Liver (tissue), 9 donors: Measurements from ENCODE around the gene ATP4A. TPM values are rescaled to one million over a fixed set of nuclear protein-coding genes. Genes with fewer than 3 reads are reported as not detected.
A peak's percentile ranks its signal among the peaks of the same experiment; 100 is the strongest.

Experiments used
- DNase-seq: peaks from one replicate; pipeline ENCODE4 v3.0.0-alpha.2; 2017; ENCODE audit warnings: low spot score
- H3K27ac ChIP-seq, 2 donors: one replicate each; pipeline ENCODE4 v1.7.0; 2013; ENCODE audit warnings: inconsistent platforms in 2 of 2, low read length in 2 of 2, control low read depth in 1 of 2, low read depth in 1 of 2, mild to moderate bottlenecking in 1 of 2
- H3K27me3 ChIP-seq, 4 donors: one replicate each; pipeline versions ENCODE4 v1.6.1 to v1.7.0; 2013; ENCODE audit warnings: low read length in 3 of 4, inconsistent platforms in 1 of 4, mild to moderate bottlenecking in 1 of 4, moderate library complexity in 1 of 4; ENCODE audit not compliant: control insufficient read depth in 4 of 4, insufficient read depth in 4 of 4
- H3K36me3 ChIP-seq, 4 donors: one replicate each; pipeline versions ENCODE4 v1.6.1 to v1.7.0; 2013; ENCODE audit warnings: low read length in 3 of 4, mild to moderate bottlenecking in 3 of 4, low read depth in 1 of 4, moderate library complexity in 1 of 4; ENCODE audit not compliant: control insufficient read depth in 4 of 4, insufficient read depth in 3 of 4
- H3K4me1 ChIP-seq, 4 donors: one replicate each; pipeline versions ENCODE4 v1.6.1 to v1.7.0; 2013; ENCODE audit warnings: low read length in 3 of 4, mild to moderate bottlenecking in 3 of 4, moderate library complexity in 1 of 4; ENCODE audit not compliant: control insufficient read depth in 4 of 4, insufficient read depth in 4 of 4
- H3K4me3 ChIP-seq, 3 donors: one replicate each; pipeline versions ENCODE4 v1.6.1 to v1.7.0; 2013; ENCODE audit warnings: low read length in 3 of 3, control low read depth in 1 of 3, low read depth in 1 of 3, mild to moderate bottlenecking in 1 of 3
- H3K9ac ChIP-seq, 2 donors: one replicate each; pipeline ENCODE4 v1.7.0; 2013; ENCODE audit warnings: low read length in 2 of 2, mild to moderate bottlenecking in 2 of 2, moderate library complexity in 2 of 2, control low read depth in 1 of 2, low read depth in 1 of 2
- H3K9me3 ChIP-seq, 4 donors: one replicate each; pipeline versions ENCODE4 v1.6.1 to v1.7.0; 2013; ENCODE audit warnings: low read length in 3 of 4; ENCODE audit not compliant: control insufficient read depth in 4 of 4
- ATF3 ChIP-seq: IDR thresholded peaks from 2 replicates; pipeline ENCODE4 v1.6.1; 2016; ENCODE audit warnings: antibody characterized with exemption
- EGR1 ChIP-seq, 2 donors: IDR thresholded peaks; 2 replicates each; pipeline ENCODE4 v1.6.1; 2016 to 2018; ENCODE audit warnings: antibody characterized with exemption in 2 of 2, low read depth in 2 of 2
- FOXA1 ChIP-seq: IDR thresholded peaks from 2 replicates; pipeline ENCODE4 v1.6.1; 2016; ENCODE audit warnings: antibody characterized with exemption
- FOXA2 ChIP-seq: IDR thresholded peaks from 2 replicates; pipeline ENCODE4 v1.6.1; 2016; ENCODE audit warnings: antibody characterized with exemption
- GABPA ChIP-seq, 2 donors: IDR thresholded peaks in 1 of 2; conservative IDR thresholded peaks in 1 of 2; 2 replicates each; pipeline ENCODE4 v1.6.1; 2016; ENCODE audit warnings: antibody characterized with exemption in 2 of 2, mild to moderate bottlenecking in 1 of 2, moderate library complexity in 1 of 2
- HNF4A ChIP-seq, 2 donors: conservative IDR thresholded peaks; 2 replicates each; pipeline ENCODE4 v1.6.1; 2016; ENCODE audit warnings: antibody characterized with exemption in 2 of 2, mild to moderate bottlenecking in 2 of 2
- JUND ChIP-seq, 2 donors: IDR thresholded peaks; 2 replicates each; pipeline ENCODE4 v1.6.1; 2016; ENCODE audit warnings: antibody characterized with exemption in 2 of 2
- NR2F2 ChIP-seq: IDR thresholded peaks from 2 replicates; pipeline ENCODE4 v1.6.1; 2016; ENCODE audit warnings: antibody characterized with exemption
- RAD21 ChIP-seq, 2 donors: IDR thresholded peaks; 2 replicates each; pipeline ENCODE4 v1.6.1; 2016; ENCODE audit warnings: antibody characterized with exemption in 2 of 2, mild to moderate bottlenecking in 2 of 2
- REST ChIP-seq: IDR thresholded peaks from 2 replicates; pipeline ENCODE4 v1.6.1; 2016; ENCODE audit warnings: antibody characterized with exemption, mild to moderate bottlenecking
- RXRA ChIP-seq, 2 donors: IDR thresholded peaks; 2 replicates each; pipeline ENCODE4 v1.6.1; 2017 to 2018; ENCODE audit warnings: antibody characterized with exemption in 2 of 2, mild to moderate bottlenecking in 1 of 2
- SP1 ChIP-seq: IDR thresholded peaks from 2 replicates; pipeline ENCODE4 v1.6.1; 2018; ENCODE audit warnings: antibody characterized with exemption, mild to moderate bottlenecking
- YY1 ChIP-seq: IDR thresholded peaks from 2 replicates; pipeline ENCODE4 v1.6.1; 2016; ENCODE audit warnings: antibody characterized with exemption, mild to moderate bottlenecking
- WGBS: extraction: QIAGEN DNeasy Blood & Tissue Kit; methylation state at CpG from one replicate; pipeline ENCODE4 v1.1.7; 2013; 5-methylcytosine and 5-hydroxymethylcytosine counted together
- polyA plus RNA-seq, 2 donors: library from polyadenylated mRNA; stranded (reverse) in 1 of 2; unstranded in 1 of 2; fragments of 200-250 nt in 1 of 2; fragments of >200 nt in 1 of 2; fragmentation: Nextera tagmentation in 1 of 2; extraction: Ambion mirVana in 1 of 2; gene quantifications; one replicate each; pipeline versions ENCODE4 v1.2.1 to v1.2.3, GENCODE V29; 2013 to 2015
- total RNA-seq, 2 donors: library from RNA; depleted of rRNA; stranded (reverse); fragments of >200 nt; gene quantifications; one replicate each; pipeline ENCODE4 v1.2.3, GENCODE V29; 2014
- TF ChIP-seq, protein P1 (sequence below): fragments of 150-350 bp; IDR thresholded peaks from 2 replicates; pipeline ENCODE4 v1.5.1; 2017; ENCODE audit warnings: improper control_type of control experiment, low read depth, low read length; ENCODE audit not compliant: missing input control
- TF ChIP-seq, protein P2 (sequence below): IDR thresholded peaks from 2 replicates; pipeline ENCODE4 v1.6.1; 2016; ENCODE audit warnings: antibody characterized with exemption
- donor health status: healthy.
- donor health status: healthy.
- donor health status: healthy.
- donor health status: healthy.
- donor health status: healthy.

The ATP4A gene
- total and polyA plus RNA-seq, 4 donors, result not detected

DNA sequence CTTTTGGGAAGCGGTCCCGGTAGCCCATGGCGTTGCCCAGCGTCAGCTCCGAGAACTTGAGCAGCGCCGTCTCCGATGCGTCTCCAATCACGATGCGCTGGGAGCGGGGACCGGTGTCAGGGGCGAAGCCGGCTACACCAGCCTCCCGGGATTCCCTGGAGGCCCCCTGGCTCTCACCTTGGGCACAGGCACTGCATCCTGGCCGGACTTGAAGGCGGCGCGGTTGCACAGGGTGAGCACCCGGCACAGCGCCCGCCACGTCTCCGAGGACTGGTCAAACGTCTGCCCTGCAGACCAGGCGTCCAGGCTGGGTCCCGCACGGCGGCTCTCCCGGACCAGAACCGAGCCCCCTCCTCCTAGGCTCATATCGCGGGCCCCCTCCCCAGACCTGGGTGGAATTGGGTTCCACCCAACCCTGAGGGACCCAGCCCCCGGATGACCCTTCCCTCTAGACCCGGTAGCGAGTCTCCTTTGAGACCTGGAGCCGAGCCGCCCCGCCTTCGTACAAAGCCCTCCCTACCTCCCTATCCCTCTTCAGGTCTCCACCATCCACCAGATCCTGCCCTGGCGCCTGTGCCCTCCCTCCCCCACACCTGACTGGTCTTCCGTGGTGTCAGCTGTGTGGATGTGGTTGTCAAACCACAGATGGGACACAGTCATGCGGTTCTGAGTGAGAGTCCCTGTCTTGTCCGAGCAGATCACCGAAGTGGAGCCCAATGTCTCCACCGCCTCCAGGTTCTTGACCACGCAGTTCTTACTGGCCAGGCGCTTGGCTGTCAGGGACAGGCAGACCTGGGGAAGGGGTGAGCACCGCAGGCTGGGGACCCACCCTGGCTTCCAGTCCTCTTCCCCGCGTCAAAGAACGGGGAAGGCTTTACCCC, 4.8 kb downstream of the ATP4A start:
- Histone ChIP-seq H3K9me3 (no peaks in the 10 kb centered on the region), H3K4me1 (peaks cover 0 to 7% (median 4%) of the 10 kb centered on the region in 4 donors), H3K36me3 (no peaks in the 10 kb centered on the region), H3K27ac (no peak overlapping the region), H3K4me3 (peak overlapping the region in 1 of 3 donors; percentile 19), H3K9ac (no peak overlapping the region), H3K27me3 (peaks cover 0 to 4% (median 3%) of the 10 kb centered on the region in 4 donors)
- TF ChIP-seq, protein P1, sequence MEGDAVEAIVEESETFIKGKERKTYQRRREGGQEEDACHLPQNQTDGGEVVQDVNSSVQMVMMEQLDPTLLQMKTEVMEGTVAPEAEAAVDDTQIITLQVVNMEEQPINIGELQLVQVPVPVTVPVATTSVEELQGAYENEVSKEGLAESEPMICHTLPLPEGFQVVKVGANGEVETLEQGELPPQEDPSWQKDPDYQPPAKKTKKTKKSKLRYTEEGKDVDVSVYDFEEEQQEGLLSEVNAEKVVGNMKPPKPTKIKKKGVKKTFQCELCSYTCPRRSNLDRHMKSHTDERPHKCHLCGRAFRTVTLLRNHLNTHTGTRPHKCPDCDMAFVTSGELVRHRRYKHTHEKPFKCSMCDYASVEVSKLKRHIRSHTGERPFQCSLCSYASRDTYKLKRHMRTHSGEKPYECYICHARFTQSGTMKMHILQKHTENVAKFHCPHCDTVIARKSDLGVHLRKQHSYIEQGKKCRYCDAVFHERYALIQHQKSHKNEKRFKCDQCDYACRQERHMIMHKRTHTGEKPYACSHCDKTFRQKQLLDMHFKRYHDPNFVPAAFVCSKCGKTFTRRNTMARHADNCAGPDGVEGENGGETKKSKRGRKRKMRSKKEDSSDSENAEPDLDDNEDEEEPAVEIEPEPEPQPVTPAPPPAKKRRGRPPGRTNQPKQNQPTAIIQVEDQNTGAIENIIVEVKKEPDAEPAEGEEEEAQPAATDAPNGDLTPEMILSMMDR, result no peak
- no peak for TF ChIP-seq YY1
- no peak for TF ChIP-seq HNF4A (conservative IDR thresholded peaks at IDR 0.05)
- TF ChIP-seq EGR1 (IDR thresholded peaks at IDR 0.05; ENCODE audit: low read depth in 2 of 2), result no peak
- no peak for TF ChIP-seq ATF3
- no peak for TF ChIP-seq RXRA (IDR thresholded peaks at IDR 0.05)
- TF ChIP-seq NR2F2, result no peak
- no peak for DNase-seq
- WGBS, result 38% methylated on average over 53 of the region's 53 CpGs

- Histone ChIP-seq H3K4me3 (peak overlapping the region in 1 of 3 donors; percentile 19), H3K4me1 (peaks cover 0 to 7% (median 4%) of the 10 kb centered on the region in 4 donors), H3K9me3 (no peaks in the 10 kb centered on the region), H3K9ac (no peak overlapping the region), H3K36me3 (no peaks in the 10 kb centered on the region), H3K27me3 (peaks cover 0 to 4% (median 3%) of the 10 kb centered on the region in 4 donors), H3K27ac (no peak overlapping the region)
- 9% methylated on average over 60 of the region's 60 CpGs for WGBS
- peak; percentile 76 for DNase-seq
- TF ChIP-seq SP1 (no peak), RXRA (IDR thresholded peaks at IDR 0.05) (no peak), NR2F2 (no peak), JUND (IDR thresholded peaks at IDR 0.05) (no peak), FOXA1 (no peak), YY1 (no peak), FOXA2 (no peak), REST (no peak), GABPA (IDR thresholded peaks at IDR 0.05 in 1 of 2, conservative IDR thresholded peaks at IDR 0.05 in 1 of 2) (no peak), RAD21 (IDR thresholded peaks at IDR 0.05) (no peak)
- TF ChIP-seq, protein P1, result no peak
- TF ChIP-seq, protein P2, sequence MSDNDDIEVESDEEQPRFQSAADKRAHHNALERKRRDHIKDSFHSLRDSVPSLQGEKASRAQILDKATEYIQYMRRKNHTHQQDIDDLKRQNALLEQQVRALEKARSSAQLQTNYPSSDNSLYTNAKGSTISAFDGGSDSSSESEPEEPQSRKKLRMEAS, result no peak
These were observed 5.7 kb downstream of the ATP4A start for GRCh38 chr19:35557539-35558399.
